ENCODE results near the gene ALG10.

GRCh38 chr12:34016361-34016760, 5.9 kb upstream of the ALG10 start:
- no peak for TF ChIP-seq CTCF (IDR thresholded peaks at IDR 0.05)
- TF ChIP-seq POLR2A (IDR thresholded peaks at IDR 0.05), result no peak
